Neural cell (in vitro differentiated cells): ENCODE results near the gene GNPTG. TPM values are rescaled to one million over a fixed set of nuclear protein-coding genes. Genes with fewer than 3 reads are reported as not detected.

Experiments
- H2AFZ ChIP-seq: fragments of 200-600, 300-800 bp; sonication (generic), shearing (Covaris generic); 2 replicates; pipeline ENCODE4 v1.6.0; 2014; ENCODE audit warnings: low read depth, mild to moderate bottlenecking, antibody characterized with exemption, low read length, moderate library complexity
- H3F3A ChIP-seq: fragments of 200-600 bp; shearing (Covaris generic); 2 replicates; pipeline ENCODE4 v1.6.1; 2016; ENCODE audit warnings: mild to moderate bottlenecking, moderate library complexity, mixed read lengths, antibody characterized with exemption, low read length; ENCODE audit not compliant: insufficient read depth, poor library complexity, severe bottlenecking
- H3K27ac ChIP-seq: fragments of 200-600, 300-800 bp; sonication (generic), shearing (Covaris generic); 2 replicates; pipeline ENCODE4 v1.5.1; 2014; ENCODE audit warnings: mild to moderate bottlenecking, low read length, moderate library complexity
- H3K27me3 ChIP-seq: fragments of 300-800, 200-600 bp; sonication (generic), shearing (Covaris generic); 2 replicates; pipeline ENCODE4 v1.6.0; 2014; ENCODE audit warnings: mild to moderate bottlenecking, low read depth, low read length, moderate library complexity; ENCODE audit not compliant: insufficient read depth
- H3K36me3 ChIP-seq: fragments of 300-800, 200-600 bp; sonication (generic), shearing (Covaris generic); 2 replicates; pipeline ENCODE4 v1.5.1; 2014; ENCODE audit warnings: mild to moderate bottlenecking, antibody characterized with exemption, low read length, moderate library complexity; ENCODE audit not compliant: insufficient read depth
- H3K4me2 ChIP-seq: fragments of 300-800, 200-600 bp; sonication (generic), shearing (Covaris generic); 2 replicates; pipeline ENCODE4 v1.6.0; 2014; ENCODE audit warnings: mild to moderate bottlenecking, low read length
- H3K4me3 ChIP-seq: fragments of 300-800, 200-600 bp; sonication (generic), shearing (Covaris generic); 2 replicates; pipeline ENCODE4 v1.5.1; 2014; ENCODE audit warnings: mild to moderate bottlenecking, low read length, moderate library complexity
- H3K79me2 ChIP-seq: fragments of 200-600 bp; shearing (Covaris generic); replicated peaks from 2 replicates; pipeline ENCODE4 v1.6.0; 2014; ENCODE audit warnings: mild to moderate bottlenecking, low read length, moderate library complexity; ENCODE audit not compliant: insufficient read depth
- H3K9ac ChIP-seq: fragments of 300-800, 200-600 bp; sonication (generic), shearing (Covaris generic); 2 replicates; pipeline ENCODE4 v1.6.1; 2016; ENCODE audit warnings: mild to moderate bottlenecking, low read length, mixed read lengths
- H3K9me2 ChIP-seq: fragments of 200-600 bp; shearing (Covaris generic); 2 replicates; pipeline ENCODE4 v1.6.1; 2016; ENCODE audit warnings: mild to moderate bottlenecking, low read length, mixed read lengths; ENCODE audit not compliant: insufficient read depth
- H3K9me3 ChIP-seq: fragments of 200-600, 300-800 bp; sonication (generic), shearing (Covaris generic); 2 replicates; pipeline ENCODE4 v1.6.1; 2016; ENCODE audit warnings: mild to moderate bottlenecking, mixed run types, low read length, moderate library complexity, mixed read lengths
- H4K20me1 ChIP-seq: fragments of 200-600 bp; shearing (Covaris generic); 2 replicates; pipeline ENCODE4 v1.6.1; 2016; ENCODE audit warnings: mild to moderate bottlenecking, mixed run types; ENCODE audit not compliant: insufficient read depth
- CTCF ChIP-seq: fragments of 450-650 bp; IDR thresholded peaks from 2 replicates; pipeline ENCODE4 v1.5.1; 2014; ENCODE audit warnings: antibody characterized with exemption, mild to moderate bottlenecking, moderate library complexity; ENCODE audit not compliant: poor library complexity, severe bottlenecking
- EP300 ChIP-seq: fragments of 450-650 bp; conservative IDR thresholded peaks from 2 replicates; pipeline ENCODE4 v1.6.1; 2014; ENCODE audit warnings: antibody characterized with exemption, mild to moderate bottlenecking, moderate library complexity; ENCODE audit not compliant: poor library complexity, severe bottlenecking
- EZH2 ChIP-seq: fragments of 200-600, 300-800 bp; shearing (Covaris generic), sonication (generic); IDR thresholded peaks from 2 replicates; pipeline ENCODE4 v1.6.1; 2014; ENCODE audit warnings: antibody characterized with exemption, low read length, borderline replicate concordance, mild to moderate bottlenecking; ENCODE audit not compliant: insufficient read depth, poor library complexity, severe bottlenecking
- MXI1 ChIP-seq: fragments of 450-650 bp; conservative IDR thresholded peaks from 2 replicates; pipeline ENCODE4 v1.6.1; 2014; ENCODE audit warnings: antibody characterized with exemption, mild to moderate bottlenecking; ENCODE audit not compliant: poor library complexity, severe bottlenecking
- POLR2AphosphoS5 ChIP-seq: IDR thresholded peaks from 2 replicates; pipeline ENCODE4 v1.6.1; 2012
- RAD21 ChIP-seq: fragments of 450-650 bp; conservative IDR thresholded peaks from 2 replicates; pipeline ENCODE4 v1.6.1; 2014; ENCODE audit warnings: antibody characterized with exemption, mild to moderate bottlenecking, moderate library complexity
- REST ChIP-seq: IDR thresholded peaks from 2 replicates; pipeline ENCODE4 v1.6.1; 2012; ENCODE audit warnings: borderline replicate concordance
- SMC3 ChIP-seq: fragments of 450-650 bp; conservative IDR thresholded peaks from 2 replicates; pipeline ENCODE4 v1.6.1; 2014; ENCODE audit warnings: antibody characterized with exemption, mild to moderate bottlenecking, moderate library complexity; ENCODE audit not compliant: poor library complexity
- TAF1 ChIP-seq: IDR thresholded peaks from 2 replicates; pipeline ENCODE4 v1.6.1; 2012; ENCODE audit warnings: low read depth
- polyA plus RNA-seq: library from polyadenylated mRNA; depleted of rRNA; stranded (reverse); fragments of >200 nt; gene quantifications from 2 replicates; pipeline ENCODE4 v1.2.3, GENCODE V29; 2014

GNPTG gene
- polyA plus RNA-seq, 1 donor from 2014 or later: 90.5 TPM

GRCh38 chr16:1380195-1380594, 28.5 kb downstream of the GNPTG start:
- Histone ChIP-seq H3K79me2 (no peaks in the 10 kb centered on the region), H4K20me1 (no peaks in the 10 kb centered on the region), H3K4me2 (no peak overlapping the region), H3K4me3 (peak overlapping the region; percentile 68), H3K27me3 (no peaks in the 10 kb centered on the region), H3K9me2 (no peaks in the 10 kb centered on the region), H3K27ac (no peak overlapping the region), H3K9me3 (no peaks in the 10 kb centered on the region), H3F3A (no peaks in the 10 kb centered on the region), H3K9ac (no peak overlapping the region), H3K36me3 (no peaks in the 10 kb centered on the region), H2AFZ (no peak overlapping the region)
- no peak for TF ChIP-seq EZH2
- no peak for TF ChIP-seq RAD21
- no peak for TF ChIP-seq CTCF
- TF ChIP-seq EP300: no peak
- no peak for TF ChIP-seq SMC3
- TF ChIP-seq REST: no peak
- TF ChIP-seq POLR2AphosphoS5: no peak
- no peak for TF ChIP-seq MXI1
- TF ChIP-seq TAF1: no peak

- Histone ChIP-seq H3K4me3 (no peak overlapping the region), H3K9me3 (no peaks in the 10 kb centered on the region), H3K27me3 (no peaks in the 10 kb centered on the region), H3K4me2 (no peak overlapping the region), H3F3A (no peaks in the 10 kb centered on the region), H3K79me2 (no peaks in the 10 kb centered on the region), H3K27ac (no peak overlapping the region), H3K9me2 (no peaks in the 10 kb centered on the region), H3K9ac (no peak overlapping the region), H4K20me1 (no peaks in the 10 kb centered on the region), H2AFZ (no peak overlapping the region), H3K36me3 (no peaks in the 10 kb centered on the region)
- TF ChIP-seq POLR2AphosphoS5 (no peak), CTCF (no peak), RAD21 (no peak), EZH2 (no peak), MXI1 (no peak), TAF1 (no peak)
Measured at GRCh38 chr16:1381612-1382406, 30.1 kb downstream of the GNPTG start.
